GM19467 (cell line): ENCODE measurements around the gene SMC6.

Experiments used
- ATAC-seq: cut with Tn5 transposase; IDR thresholded peaks from one replicate; pipeline ENCODE4 v1.9.1; 2021; ENCODE audit warnings: mild to moderate bottlenecking, moderate library complexity; ENCODE audit not compliant: unreplicated experiment

SMC6 gene

GRCh38 chr2:17763641-17764333 is 10.2 kb upstream of the SMC6 start:
- ATAC-seq: no peak

DNA sequence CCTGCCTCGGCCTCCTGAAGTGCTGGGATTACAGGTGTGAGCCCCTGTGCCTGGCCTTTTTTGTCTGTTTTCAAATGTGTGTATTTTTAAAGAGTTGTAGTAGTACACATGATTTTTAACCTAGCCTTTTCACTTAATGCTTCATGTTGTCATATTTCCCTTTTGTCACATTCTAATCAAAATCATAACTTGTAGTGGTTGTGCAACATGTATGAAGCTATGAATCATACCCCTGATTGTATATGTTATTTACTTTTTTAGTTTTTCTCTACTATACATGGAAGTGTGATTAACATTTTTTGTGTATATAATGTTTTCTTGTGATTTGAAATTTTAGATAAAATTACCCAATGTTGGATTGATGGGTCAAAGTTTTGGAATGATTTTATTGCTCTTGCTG is 8.8 kb upstream of the SMC6 start:
- no peak for ATAC-seq

- ATAC-seq: no peak
These were observed 6.2 kb upstream of the SMC6 start for GRCh38 chr2:17759805-17760204.

DNA sequence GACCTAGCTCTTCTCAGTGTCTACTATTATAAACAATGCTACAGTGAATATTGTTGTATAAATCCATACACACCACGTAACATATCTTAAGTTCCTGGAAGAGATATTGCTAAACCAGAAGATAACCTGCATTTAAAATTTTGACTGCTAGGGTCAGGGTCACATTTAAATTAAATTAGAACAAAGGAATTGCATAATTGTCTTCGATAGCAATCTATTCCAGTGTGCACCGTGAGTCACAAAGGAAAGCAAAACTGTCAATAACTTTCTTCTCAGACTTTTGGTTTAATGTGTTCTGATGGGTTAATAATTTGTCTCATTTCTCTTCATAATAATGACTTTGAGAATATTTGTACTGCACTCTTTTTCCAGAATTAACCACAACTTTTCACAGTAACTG is 4.5 kb upstream of the SMC6 start:
- ATAC-seq: no peak

DNA sequence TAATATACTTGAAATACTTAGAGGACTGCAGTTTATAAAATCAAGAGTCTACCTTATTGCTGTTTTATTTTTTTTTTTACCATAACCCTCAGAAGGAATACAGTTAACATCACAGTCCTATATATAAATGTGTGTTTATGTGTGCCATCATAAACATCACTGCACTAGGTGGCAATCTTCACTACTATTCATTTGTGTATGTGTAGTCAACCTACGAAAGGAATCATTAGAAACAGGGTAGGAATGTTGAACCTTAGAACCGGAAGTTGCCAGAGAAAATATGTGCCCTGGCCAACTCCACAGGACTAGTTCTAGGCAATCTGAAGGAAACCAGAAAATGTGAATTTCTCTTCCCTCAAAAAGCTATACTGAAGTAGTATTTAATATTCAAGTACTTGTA is 3.7 kb upstream of the SMC6 start:
- ATAC-seq: no peak

- no peak for ATAC-seq
These were observed 3.1 kb upstream of the SMC6 start for GRCh38 chr2:17756668-17757067.

DNA sequence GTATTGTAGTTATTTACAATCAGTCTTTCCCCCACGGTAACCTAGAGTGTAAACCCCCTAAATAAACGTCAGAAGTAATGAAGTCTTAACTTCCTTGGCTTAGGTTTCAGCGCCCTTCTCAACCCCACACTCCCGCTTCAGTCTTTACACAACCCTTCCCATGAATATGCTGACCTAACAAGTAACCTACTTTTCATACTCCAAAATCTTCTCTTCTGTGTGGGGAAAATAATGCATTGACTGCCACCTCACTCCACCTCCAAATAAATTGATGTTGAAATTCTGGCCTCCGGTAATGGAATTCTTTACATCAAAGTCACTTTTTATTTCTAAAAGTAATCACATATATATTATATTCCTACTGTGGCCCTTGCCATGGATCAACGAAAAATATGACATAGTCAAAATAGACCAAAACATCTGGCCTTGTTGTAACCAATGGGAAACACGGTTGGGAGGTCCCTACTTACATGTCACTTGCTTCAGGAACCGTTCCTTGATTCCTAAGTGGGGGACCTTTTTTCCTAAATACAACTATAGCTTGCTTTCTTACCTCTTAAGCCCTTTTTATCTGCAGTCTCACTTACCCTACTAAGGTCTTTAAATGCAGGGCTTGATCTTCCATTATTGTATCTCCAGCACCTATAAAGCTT is 1.3 kb upstream of the SMC6 start:
- no peak for ATAC-seq

DNA sequence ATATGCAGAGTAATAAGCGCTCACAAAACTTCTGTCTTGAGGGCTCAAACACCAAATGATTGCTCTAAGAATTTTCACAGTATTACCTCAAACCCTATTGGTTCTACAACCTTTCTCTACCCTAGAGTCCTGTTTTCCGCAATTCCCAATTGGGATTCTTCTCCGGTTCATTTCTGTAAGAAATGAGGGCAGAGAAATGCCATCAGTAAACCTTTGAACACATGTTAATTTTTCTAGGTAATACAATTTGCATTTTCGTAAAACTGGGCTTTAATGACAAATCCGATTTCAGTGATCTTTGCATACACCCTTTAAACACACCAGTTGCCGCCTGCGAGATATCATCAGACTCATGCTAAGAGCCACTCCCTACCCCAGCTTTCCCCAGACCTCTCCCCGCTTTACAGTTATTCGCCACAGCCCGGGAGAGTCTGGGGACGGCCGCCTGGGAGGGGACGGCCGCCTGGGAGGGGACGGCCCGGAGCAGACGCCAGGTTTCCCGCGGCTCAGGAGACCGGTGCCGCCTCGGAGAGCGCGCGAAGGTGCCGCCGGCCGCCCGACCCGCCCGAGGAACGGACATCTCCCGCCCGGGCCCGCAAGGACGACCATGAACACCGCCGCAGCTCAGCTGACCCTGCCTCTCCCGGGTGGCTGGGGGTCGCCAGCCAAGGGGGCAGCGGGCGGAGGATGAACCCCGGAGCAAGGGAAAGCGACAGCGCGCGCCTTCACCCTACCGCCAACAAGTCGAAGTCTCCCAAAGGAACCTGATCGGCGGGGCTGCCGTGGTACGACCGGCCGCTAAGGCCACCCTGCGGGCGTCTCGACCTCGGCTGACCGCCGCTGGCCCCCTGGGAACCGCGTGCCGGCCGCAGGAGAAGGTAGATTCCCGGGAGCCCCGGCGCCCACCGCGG is 463 bp downstream of the SMC6 start:
- ATAC-seq: peak; percentile 38

- peak; percentile 14 for ATAC-seq
These were observed 1.4 kb downstream of the SMC6 start for GRCh38 chr2:17752246-17752645.

DNA sequence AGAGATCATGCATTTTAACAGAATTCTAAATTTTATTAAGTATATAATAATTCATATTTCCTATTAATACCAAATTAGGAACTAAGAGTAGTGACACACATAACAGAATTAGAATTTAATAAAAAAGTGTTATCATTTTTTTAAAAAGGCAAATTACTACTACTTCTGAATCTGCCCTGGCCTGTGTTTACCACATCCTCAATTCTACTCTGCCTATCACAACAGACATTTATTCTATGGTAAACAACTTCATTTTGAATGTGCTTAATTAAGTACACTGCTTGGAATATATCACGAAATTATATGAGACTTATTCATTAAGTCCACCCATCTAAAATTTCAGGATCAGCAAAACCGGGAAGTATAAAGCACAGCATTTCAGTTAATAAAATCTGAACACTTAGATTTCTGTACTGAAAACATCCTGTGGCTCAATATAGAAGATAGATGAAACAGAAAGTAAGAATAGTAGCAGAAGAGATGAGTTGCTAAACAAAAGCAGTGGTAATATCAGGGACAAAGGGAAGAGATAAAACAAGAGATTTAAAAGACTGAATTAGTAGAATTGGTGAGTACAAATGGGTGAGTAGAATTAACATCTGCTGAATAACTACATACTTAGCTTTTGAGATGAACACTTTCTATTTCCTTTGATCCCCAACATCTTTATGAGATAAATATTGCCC is 3.7 kb downstream of the SMC6 start:
- no peak for ATAC-seq

DNA sequence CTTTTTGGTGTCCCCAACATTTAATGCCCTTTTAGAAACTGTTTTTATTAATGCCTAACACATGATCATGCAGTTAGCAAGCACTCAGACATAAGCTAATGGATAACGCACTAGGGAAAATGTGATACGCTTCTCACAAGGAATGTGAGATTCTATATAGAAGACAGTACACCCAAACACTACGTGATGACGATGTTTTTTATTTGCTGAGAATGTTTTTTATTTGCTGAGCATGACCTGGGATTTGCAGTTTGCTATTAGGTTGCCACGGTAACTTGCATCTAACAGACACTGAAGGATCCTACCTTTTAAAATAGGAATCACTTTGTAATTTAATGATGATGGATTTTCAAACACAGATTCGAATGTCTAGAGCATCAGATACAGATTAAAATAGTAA is 4.9 kb downstream of the SMC6 start:
- ATAC-seq: no peak

GRCh38 chr2:17747684-17748452 is 5.7 kb downstream of the SMC6 start:
- ATAC-seq: no peak

- ATAC-seq: no peak
These were observed 13.4 kb downstream of the SMC6 start for GRCh38 chr2:17740203-17740602.

GRCh38 chr2:17736989-17737388 is 16.6 kb downstream of the SMC6 start:
- ATAC-seq: no peak

DNA sequence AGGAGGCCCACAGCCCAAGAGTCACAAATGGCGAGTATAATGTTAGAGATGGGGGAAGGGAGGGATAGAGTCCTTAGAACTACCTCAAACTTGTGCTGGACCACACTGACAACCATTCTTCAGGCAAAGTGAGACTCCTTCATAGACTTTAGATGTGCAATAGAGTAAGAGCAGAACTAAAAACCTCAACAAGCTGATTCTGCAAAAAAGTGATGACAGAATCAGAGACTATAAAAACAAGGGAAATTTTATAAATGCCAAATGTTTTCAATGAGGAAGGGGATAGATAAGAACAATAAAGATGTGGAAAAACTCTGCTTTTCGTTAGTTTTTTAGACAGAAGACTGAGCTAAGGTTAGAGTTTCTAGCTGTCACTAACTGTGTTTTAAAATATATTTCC is 17.7 kb downstream of the SMC6 start:
- ATAC-seq: no peak

GRCh38 chr2:17733599-17733998 is 20.0 kb downstream of the SMC6 start:
- ATAC-seq: no peak

GRCh38 chr2:17729880-17730279 is 23.7 kb downstream of the SMC6 start:
- no peak for ATAC-seq

GRCh38 chr2:17728210-17728609 is 25.4 kb downstream of the SMC6 start:
- ATAC-seq: no peak

GRCh38 chr2:17719562-17720371 is 33.8 kb downstream of the SMC6 start:
- peak; percentile 73 for ATAC-seq

DNA sequence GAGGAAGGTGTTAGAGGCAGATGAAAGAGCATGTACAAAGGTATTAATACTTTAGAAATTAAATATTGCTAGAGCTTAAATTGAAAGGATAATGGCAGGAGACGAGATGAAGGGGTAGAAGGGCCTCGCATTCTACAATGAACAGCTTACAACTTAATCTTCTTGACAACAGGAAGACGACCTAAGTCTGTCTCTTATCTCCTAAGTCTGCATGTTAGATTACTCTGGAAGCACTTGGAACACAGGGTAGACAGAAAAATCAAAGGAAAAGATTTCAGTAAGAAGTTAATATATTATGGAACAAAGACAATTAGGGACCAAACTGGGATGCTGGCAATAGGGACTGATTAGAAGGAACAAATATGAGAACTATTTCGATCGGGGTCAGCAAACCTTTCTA is 34.9 kb downstream of the SMC6 start:
- ATAC-seq: no peak
